Lower lobe of right lung (tissue), 2 donors: ENCODE data around the gene EPB41L4B. TPM values are rescaled to one million over a fixed set of nuclear protein-coding genes. Genes with fewer than 3 reads are reported as not detected.

Experiments used
- ATAC-seq, 2 donors: fragments of 200-7000 bp; cut with Tn5 transposase; one replicate each; pipeline ENCODE4 v1.9.1; 2020 to 2022; ENCODE audit warnings: mild to moderate bottlenecking in 2 of 2, moderate library complexity in 2 of 2
- DNase-seq: peaks from one replicate; pipeline ENCODE4 v3.0.0-alpha.2; 2020
- H3K27ac ChIP-seq: fragments of 200-600 bp; one replicate; pipeline ENCODE4 v1.8.0; 2022
- H3K27me3 ChIP-seq: fragments of 200-600 bp; one replicate; pipeline ENCODE4 v1.8.0; 2022; ENCODE audit warnings: low read depth
- H3K36me3 ChIP-seq: fragments of 200-600 bp; one replicate; pipeline ENCODE4 v1.8.0; 2022; ENCODE audit warnings: mild to moderate bottlenecking
- H3K4me1 ChIP-seq: fragments of 200-600 bp; one replicate; pipeline ENCODE4 v1.8.0; 2022
- H3K4me3 ChIP-seq: fragments of 200-600 bp; one replicate; pipeline ENCODE4 v1.8.0; 2022; ENCODE audit warnings: mild to moderate bottlenecking
- H3K9me3 ChIP-seq: fragments of 200-600 bp; one replicate; pipeline ENCODE4 v1.8.0; 2022
- CTCF ChIP-seq: fragments of 200-600 bp; IDR thresholded peaks from one replicate; pipeline ENCODE4 v1.8.0; 2022; ENCODE audit warnings: antibody characterized with exemption, mild to moderate bottlenecking
- intact Hi-C: fragments of 100-400 bp; cut with DNase I; formaldehyde crosslinking; loops from one replicate; pipeline ENCODE4 v1.11.0; 2022
- total RNA-seq: library from RNA; stranded (reverse); fragmentation: NEBNext Ultra II Directional; extraction: Animal tissue kit (Norgen Biotek cat#: 25700); gene quantifications from one replicate; pipeline ENCODE4 v1.2.1, GENCODE V29; 2021
- donor health status: DM: no; HTN: yes; CAD: no; lungs with severe emphysema.

Gene EPB41L4B
- total RNA-seq, 1 donor from 2014 or later: 12.1 TPM

GRCh38 chr9:109278848-109279247 lies 42.0 kb downstream of the EPB41L4B start:
- ATAC-seq (no peak), DNase-seq (no peak)
- no peak for TF ChIP-seq CTCF
- no peak overlapping the region for H3K4me3 ChIP-seq
- H3K27ac ChIP-seq: no peak overlapping the region
- intact Hi-C loops: no loop called here
- H3K9me3 ChIP-seq: no peaks in the 10 kb centered on the region
- H3K27me3 ChIP-seq: no peaks in the 10 kb centered on the region
- H3K4me1 ChIP-seq: no peaks in the 10 kb centered on the region
- H3K36me3 ChIP-seq: no peaks in the 10 kb centered on the region

- Histone ChIP-seq H3K27me3 (no peaks in the 10 kb centered on the region), H3K4me3 (no peak overlapping the region), H3K4me1 (no peaks in the 10 kb centered on the region), H3K27ac (no peak overlapping the region), H3K36me3 (no peaks in the 10 kb centered on the region), H3K9me3 (no peaks in the 10 kb centered on the region)
- TF ChIP-seq CTCF: no peak
- ATAC-seq (no peak), DNase-seq (no peak)
- intact Hi-C loops: no loop called here
Measured at GRCh38 chr9:109278216-109278615, 42.6 kb downstream of the EPB41L4B start.

GRCh38 chr9:109277451-109277850 lies 43.4 kb downstream of the EPB41L4B start:
- no peaks in the 10 kb centered on the region for H3K9me3 ChIP-seq
- no peak overlapping the region for H3K4me3 ChIP-seq
- no peak for TF ChIP-seq CTCF
- ATAC-seq (no peak), DNase-seq (no peak)
- peaks cover 3% of the 10 kb centered on the region for H3K27me3 ChIP-seq
- intact Hi-C loops: no loop called here
- H3K36me3 ChIP-seq: no peaks in the 10 kb centered on the region
- H3K4me1 ChIP-seq: no peaks in the 10 kb centered on the region
- no peak overlapping the region for H3K27ac ChIP-seq

GRCh38 chr9:109276469-109277440 lies 44.1 kb downstream of the EPB41L4B start:
- Histone ChIP-seq H3K4me3 (no peak overlapping the region), H3K9me3 (no peaks in the 10 kb centered on the region), H3K27ac (no peak overlapping the region), H3K36me3 (no peaks in the 10 kb centered on the region), H3K27me3 (peaks cover 3% of the 10 kb centered on the region), H3K4me1 (no peaks in the 10 kb centered on the region)
- intact Hi-C loops: no loop called here
- ATAC-seq: no peak
- no peak for DNase-seq
- no peak for TF ChIP-seq CTCF

- H3K4me1 ChIP-seq: no peaks in the 10 kb centered on the region
- no peaks in the 10 kb centered on the region for H3K36me3 ChIP-seq
- no peak for TF ChIP-seq CTCF
- H3K27ac ChIP-seq: no peak overlapping the region
- intact Hi-C loops: no loop called here
- H3K27me3 ChIP-seq: peaks cover 3% of the 10 kb centered on the region
- no peak overlapping the region for H3K4me3 ChIP-seq
- no peak for DNase-seq
- peak in 1 of 2 donors; percentile 12 for ATAC-seq
- no peaks in the 10 kb centered on the region for H3K9me3 ChIP-seq
Measured at GRCh38 chr9:109274884-109275730, 45.8 kb downstream of the EPB41L4B start.
